IPS-NIHi7 (cell line): Measurements from ENCODE around the gene MXRA8.
A peak's percentile ranks its signal among the peaks of the same experiment; 100 is the strongest.
"Not testable (repeated sequence)": the region's sequence is repeated elsewhere in the genome, so short reads cannot be mapped to it uniquely, and the experiment has no call there.

ENCODE experiments used
- DNase-seq: peaks from one replicate; pipeline ENCODE4 v3.0.0; 2012; ENCODE audit warnings: mixed read lengths; ENCODE audit errors: extremely low spot score

MXRA8 gene

DNA sequence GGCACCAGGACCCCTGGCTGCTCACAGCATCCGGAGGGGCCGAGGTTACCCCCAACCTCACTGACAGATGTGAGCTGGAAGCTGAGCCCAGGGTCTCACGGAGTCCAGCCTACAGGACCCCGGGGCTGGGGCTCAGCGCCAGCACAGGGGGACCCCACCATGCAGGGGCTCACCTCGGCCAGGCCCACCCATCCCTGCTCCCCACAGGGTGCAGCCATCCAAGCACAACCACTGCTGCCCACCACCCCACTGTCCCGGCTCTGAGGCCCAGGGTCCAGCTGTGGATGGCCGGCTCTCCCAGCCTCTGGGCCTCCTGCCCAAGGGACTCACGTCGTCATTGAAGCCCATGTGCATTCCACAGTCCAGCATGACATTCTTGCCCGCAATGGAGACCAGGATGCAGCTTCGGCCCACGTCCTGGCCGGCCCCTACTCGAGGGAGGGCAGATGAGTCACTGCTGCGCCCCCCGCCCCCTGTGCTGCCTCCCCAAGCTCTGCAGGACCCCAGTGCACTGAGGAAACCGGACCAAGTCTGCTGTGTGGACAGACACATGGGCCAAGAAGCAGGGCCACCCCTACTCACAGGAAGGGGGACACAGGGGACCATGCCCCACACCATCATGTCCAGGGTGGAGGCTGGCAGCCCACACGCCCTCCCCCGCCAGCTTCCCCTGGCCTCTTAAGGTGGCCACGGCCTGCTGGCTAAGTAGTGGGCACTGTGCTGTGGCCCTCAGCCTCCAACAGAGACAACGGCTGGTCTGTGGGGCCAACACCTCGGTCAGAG, 37.5 kb downstream of the MXRA8 start:
- DNase-seq = no peak

DNA sequence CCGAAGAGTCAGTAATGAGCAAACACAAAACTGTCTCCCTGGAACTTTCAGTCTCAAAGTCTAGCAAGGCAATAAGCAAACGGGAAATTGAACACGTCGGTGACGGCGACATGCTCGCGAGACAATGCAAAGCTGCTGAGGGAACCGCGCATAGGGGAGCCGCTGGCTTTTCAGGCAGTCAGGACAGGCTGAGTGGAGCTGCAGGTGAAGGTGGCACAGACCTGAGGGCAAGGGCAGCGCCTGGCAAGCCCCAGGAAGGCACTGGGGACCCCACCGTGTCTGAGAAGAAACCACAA, 38.8 kb downstream of the MXRA8 start:
- DNase-seq = no peak

DNA sequence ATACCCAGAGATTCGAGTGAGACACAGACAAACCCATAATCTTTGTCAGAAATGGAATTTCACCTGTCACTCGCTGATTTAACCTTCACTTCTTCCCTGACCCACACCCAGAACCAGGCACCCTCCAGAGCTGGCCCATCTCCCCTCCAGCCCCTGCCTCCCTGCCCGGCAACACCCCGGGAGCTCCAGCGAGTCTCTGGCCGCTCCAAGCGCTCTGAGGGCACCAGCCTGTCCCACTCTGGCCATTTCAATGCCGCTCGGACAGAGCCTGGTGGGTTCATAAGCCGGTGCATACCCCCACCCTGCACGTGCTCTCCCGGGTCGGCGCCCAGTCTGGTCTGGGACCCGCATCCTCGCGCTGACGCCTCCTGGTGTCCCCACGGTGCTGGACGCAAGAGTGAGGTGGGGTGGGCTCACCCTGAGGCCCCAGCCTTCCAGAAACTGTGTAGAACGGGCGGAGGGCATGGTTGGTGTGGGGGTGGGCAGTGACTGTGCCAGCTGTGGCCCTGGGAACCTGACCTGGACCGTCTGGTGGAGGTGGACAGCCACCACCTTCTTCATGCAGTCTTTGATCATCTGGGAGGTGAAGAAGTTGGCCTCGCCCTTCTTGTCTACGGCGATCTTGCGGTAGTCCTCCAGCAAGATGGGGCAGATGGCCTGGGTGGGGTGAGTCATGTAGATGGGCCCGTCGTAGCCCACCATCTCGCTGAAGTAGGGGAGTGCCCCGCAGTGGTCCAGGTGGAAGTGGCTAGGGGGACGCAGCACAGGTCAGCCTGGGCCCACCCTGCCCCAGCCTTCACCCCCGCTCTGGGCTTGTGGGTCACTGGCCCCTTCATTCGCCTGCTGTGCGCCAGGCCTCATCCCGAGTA, 39.3 kb downstream of the MXRA8 start:
- no peak for DNase-seq

DNA sequence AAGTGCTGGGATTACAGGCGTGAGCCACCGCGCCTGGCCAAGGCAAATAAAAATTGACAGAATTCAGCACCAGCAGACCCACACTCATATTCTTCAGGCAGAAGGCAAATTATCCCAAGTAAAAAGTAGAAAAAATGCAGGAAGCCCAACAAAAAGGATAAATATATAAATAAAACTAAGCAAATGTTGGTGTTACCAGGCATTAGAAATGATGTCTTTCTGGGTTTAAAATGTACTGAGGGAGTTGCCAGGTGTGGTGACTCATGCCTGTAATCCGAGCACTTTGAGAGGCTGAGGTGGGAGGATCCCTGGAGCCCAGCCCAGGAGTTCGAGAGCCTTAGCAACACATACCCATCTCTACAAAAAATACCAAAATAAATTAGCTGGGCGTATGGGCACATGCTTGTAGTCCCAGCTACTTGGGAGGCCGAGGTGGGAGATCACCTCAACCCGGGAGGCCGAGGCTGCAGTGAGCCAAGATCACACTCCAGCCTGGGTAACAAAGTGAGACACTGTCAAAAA, 40.2 kb downstream of the MXRA8 start:
- DNase-seq = no peak

DNA sequence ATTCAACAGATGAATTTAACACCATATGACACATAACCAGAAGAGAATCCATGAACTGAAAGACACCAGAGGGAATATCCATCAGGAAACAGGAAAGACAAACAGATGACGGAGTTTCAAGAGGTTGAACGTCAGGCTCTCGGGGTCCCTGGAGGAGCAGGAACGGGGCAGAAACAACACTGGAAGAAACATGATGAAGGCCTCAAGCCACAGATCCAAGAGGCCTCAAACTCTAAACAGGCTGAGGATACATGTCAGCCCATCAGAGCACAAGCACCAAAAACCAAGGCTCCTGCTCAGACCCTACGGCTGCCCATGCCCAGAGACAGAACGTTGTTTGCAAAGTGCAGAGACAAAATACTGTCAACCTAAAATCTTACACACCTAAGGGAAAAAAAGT, 40.9 kb downstream of the MXRA8 start:
- no peak for DNase-seq

DNA sequence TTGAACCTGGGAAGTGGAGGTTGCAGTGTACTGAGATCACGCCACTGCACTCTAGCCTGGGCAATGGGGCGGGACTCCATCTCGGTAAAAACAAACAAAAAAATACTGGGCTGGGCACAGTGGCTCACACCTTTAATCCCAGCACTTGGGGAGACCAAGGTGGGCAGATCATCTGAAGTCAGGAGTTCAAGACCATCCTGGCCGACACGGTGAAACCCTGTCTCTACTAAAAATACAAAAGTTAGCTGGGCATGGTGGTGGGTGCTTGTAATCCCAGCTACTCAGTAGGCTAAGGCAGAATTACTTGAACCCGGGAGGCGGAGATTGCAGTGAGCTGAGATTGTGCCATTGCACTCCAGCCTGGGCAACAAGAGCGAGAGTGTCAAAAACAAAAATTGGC, 42.2 kb downstream of the MXRA8 start:
- not testable (repeated sequence) for DNase-seq

DNA sequence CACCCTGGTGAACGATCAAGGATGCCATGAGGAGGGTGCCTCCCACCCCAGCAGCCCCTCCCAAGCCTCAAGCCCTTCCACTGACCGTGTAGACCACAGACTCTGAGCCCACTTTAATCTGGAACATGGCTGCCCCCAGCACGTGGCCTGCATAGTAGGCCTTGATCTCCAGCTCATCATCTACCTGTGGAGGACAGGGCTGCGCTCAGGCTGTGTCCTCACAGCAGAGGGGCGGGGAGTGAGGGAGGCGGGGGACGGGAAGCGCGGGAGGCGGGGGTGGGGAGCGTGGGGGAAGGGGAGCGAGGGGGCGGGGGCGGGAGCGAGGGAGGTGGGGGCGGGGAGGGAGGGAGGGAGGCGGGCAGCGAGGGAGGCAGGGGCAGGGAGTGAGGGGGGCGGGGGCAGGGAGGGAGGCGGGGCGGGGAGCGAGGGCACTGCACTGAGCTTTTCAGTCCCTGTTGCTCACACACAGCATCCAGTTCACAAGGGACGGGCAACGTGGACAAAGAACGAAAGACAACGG, 42.9 kb downstream of the MXRA8 start:
- DNase-seq = peak; percentile 72

DNA sequence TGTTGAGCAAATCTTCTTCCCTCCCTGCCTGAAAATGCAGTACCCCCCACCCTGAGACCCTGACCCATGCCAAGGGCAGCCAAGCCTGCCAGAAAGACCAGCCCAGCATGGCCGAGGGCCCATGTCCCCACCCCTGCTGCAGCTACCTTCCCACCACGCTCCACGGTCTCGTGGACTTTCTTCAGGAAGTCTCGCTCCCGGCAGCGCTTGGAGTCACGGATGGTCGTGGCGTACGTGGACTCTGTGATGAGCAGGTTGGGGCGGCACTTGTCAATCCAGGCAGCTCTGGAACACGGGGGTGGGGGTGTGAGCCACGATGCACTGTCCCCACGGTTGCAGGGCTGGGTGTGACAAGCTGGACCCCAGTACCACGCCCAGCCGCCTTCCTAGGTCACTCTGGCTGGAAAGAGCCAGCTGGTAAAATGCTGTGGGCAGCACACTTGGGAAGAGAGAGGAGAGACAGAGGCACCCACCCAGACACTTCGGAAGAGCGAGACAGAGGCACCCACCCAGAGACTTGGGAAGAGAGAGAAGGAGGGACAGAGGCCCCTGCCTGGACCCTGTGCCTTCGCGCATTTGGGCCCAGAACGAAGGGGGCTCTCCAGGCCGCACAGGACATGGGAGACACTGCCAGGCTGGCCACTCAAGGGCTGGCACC, 43.5 kb downstream of the MXRA8 start:
- no peak for DNase-seq

DNA sequence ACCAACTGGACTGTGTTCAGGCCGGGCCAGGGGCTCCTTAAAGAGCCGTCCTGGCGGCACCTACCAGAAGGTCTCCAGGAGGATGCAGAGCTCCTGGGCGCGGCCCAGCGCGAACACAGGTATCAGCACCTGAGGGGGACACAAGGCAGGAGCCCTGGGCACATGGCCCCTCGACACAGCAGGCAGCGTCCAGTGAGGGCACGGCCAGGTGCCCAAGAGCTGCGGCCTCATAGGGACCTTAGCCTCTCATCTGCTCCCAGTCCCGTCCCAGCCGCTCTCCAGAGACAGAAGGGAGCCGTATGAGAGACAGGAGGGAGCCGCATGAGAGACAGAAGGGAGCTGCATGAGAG, 44.1 kb downstream of the MXRA8 start:
- DNase-seq = no peak

DNA sequence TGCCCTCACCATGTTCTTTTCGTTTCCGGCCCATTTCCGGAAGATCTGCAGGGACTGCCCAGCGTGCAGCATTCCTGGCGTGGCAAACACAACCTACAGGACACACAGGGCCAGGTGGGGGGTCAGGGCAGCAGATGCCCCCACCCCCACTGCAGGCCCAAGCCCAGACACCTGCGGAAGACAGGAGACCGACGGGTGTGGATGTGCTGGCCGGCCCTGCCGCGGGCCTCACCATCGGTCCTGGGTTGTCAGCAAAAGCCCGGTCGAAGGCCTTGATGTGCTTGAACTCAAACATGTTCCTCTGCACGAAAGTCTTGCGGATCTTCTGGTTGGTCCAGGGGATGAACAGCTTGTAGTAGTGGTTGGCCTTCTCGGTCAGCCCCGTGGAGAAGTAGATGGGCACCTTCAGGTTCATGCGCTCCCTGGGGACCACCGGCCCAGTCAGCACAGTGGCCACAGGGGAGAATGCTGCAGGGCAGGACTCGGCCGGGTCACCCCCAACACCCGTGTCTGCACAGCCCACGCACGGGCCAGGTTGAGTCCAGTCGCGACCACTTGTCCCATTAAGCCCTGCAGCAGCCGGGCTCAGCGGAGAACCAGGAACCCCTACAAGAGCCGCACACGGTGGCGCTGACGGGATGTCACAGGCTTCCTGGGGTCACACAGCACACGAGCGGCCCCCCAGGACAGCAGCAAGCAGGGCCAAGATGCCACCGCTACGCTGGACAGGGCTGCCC, 44.7 kb downstream of the MXRA8 start:
- no peak for DNase-seq

DNA sequence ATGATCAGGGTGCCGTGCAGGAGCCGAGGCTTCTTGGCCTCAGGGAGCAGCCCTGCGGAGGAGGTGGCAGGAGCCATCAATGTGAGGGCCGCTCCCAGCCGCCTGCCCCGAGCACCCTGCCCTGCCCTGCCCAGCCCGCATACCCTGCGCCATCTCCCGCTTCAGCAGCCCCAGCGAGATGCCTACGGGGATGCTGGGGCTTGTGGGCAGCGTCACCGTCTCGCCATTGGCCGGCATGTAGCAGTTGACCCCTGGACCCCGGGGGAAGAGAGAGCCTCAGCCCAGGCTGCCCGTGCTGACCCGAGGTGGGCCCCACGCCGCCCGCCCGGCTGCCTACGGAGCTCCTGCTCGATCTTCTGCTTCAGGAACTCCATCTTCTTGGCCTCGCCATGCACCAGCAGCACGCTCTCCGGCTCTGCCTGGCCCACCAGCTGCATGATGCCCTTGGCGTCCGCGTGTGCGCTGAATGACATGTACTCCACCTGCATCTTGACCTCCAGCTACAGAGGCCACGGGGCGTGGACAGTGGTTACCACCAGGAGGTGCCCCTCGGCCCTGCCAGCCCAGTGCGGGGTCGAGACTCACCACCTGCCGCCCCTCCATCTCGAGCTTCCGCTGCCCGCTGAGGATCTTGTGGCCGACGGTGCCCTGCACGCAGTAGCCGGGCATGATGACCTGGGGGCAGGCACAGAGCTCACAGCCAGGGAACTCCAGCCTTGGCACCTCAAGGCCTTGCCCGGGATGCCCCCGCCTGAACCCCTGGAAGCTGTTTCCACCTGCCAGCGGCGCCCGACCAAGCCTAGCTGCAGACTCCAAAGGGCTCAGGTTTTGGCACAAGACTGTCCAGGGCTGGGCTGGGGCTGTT, 45.7 kb downstream of the MXRA8 start:
- no peak for DNase-seq

DNA sequence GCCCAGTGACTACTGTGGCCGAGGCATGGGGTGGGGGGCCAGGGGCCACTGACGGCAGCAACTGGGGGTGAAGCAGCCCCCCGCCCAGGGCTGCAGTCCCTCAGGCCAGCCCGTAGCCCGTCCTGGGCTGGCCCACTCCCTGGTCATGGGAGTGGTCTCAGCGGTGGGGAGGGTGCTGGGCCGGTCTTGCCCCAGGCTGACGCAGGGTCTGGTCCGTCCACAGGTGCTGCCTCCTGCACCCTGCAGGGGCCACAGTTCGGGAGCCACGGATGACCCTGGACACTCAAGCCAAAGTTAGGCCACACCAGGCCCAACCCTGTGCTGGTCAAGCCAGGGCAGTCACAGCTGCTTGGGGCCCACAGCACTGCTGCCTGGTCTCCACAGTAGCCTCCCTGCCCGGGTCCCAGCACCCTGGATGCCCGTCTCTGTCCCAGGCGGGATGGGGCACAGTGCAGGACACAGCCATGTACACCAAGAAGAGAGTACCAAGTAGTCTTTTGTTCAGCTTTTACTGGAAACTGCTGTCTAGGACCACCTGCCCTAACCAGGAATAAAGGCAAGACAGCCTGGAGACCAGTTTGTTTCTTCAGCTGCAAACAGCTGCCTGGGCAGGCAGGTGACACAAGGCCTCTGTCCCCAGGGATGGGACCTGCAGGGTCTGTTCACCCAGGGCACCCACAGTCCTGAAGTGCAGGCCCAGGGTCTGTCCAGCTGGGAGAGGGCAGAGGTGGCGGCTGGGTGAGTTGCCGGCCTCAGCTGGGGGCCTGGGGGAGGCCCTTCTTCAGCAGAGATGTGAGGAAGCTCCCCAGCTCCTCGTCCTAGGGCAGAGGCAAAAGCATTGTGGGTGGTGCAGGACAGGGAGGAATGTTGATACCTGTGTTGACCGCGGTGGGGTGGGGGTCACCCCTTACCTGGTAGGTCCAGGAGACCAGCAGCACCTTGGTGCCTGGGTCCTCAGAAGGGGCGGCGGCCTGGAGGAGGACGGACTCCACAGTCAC, 46.9 kb downstream of the MXRA8 start:
- DNase-seq = no peak

DNA sequence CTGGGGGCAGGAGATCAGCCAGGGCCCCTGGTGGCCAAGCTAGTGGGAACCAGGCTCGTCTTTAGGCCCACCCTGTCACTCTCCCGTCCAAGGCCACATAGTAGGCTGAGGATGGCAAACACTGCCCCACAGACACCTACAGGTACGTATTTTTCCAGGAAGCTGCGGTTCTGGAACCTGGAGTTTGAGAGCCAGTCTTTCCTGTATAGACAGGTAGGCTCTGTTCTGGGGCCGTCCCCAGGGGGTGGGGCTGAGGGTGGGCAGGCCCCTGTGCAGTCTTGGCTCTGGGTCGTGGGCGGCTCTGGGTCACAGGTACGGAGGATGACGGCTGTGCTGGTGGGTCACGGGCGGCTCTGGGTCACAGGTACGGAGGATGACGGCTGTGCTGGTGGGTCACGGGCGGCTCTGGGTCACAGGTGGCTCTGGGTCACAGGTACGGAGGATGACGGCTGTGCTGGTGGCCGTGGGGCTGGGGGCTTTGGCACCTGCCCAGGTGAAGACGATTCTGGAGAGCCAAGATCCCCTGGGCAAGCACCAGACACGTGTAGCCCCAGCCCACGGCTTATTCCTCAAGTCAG, 47.8 kb downstream of the MXRA8 start:
- DNase-seq = no peak

DNA sequence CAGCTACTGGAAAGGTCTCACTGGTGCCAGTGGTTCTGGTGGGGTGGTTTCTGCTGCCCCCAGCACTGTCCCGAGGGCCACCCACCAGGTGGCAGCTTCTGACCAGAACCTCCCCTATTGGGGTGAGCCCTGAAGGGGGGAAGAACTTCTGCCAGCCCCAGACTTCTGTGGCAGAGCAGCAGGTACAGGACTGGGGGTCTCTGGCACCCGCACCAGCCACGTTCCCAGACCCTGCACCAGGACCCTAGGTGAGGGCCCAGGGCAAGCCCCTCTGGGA, 48.3 kb downstream of the MXRA8 start:
- no peak for DNase-seq

DNA sequence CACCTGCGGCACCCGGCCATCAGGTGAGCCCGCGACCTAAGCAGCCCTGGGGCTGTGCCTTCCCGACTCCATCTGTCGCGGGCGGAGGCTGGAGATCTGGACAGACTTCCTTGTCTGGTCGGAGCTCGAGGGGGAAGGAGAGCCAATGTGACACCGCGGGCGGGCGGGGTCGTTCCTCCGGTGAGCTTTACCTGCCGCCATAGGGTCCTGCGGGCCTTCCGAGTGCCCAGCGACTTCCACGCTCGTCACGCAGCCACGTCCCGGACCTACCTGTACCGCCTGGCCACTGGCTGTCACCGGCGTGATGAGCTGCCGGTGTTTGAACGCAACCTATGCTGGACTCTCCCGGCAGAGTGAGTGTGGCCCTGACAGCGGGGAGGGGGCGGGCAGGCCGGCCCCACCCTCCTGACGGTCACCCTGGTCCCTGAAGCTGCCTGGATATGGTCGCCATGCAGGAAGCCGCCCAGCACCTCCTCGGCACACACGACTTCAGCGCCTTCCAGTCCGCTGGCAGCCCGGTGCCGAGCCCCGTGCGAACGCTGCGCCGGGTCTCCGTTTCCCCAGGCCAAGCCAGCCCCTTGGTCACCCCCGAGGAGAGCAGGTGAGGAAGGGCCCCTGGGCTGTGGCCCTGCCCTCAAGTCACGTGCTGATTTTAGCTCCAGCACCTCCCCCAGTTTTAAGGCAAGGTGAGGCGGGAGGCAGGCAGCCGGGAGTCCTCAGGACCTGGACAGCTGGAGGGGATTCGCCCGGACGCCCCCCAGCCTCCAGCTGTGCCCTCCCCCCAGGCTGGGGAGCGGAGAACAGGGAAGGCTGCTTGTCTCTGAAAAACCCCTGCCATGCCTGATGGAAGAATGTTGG, 48.9 kb downstream of the MXRA8 start:
- DNase-seq = no peak

DNA sequence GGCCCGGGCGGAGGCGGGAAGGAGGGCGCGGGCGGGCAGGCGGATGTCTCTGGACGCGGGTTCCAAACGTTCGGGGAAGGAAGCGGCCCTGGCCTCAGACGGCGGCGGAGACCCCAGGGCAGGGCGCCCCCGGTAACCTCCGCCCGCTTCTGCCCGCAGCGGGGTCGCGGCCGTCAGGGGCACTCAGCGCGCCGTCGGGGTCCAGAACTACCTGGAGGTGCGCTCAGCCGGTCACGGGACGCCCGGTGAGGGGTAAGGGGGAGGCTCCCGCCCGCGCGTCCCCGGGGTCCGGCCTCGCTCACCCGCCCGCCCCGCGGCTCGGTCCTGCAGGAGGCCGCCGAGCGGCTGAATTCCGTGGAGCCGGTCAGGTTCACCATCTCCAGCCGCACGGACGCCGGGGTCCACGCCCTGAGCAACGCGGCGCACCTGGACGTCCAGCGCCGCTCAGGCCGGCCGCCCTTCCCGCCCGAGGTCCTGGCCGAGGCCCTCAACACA, 49.6 kb downstream of the MXRA8 start:
- no peak for DNase-seq

DNA sequence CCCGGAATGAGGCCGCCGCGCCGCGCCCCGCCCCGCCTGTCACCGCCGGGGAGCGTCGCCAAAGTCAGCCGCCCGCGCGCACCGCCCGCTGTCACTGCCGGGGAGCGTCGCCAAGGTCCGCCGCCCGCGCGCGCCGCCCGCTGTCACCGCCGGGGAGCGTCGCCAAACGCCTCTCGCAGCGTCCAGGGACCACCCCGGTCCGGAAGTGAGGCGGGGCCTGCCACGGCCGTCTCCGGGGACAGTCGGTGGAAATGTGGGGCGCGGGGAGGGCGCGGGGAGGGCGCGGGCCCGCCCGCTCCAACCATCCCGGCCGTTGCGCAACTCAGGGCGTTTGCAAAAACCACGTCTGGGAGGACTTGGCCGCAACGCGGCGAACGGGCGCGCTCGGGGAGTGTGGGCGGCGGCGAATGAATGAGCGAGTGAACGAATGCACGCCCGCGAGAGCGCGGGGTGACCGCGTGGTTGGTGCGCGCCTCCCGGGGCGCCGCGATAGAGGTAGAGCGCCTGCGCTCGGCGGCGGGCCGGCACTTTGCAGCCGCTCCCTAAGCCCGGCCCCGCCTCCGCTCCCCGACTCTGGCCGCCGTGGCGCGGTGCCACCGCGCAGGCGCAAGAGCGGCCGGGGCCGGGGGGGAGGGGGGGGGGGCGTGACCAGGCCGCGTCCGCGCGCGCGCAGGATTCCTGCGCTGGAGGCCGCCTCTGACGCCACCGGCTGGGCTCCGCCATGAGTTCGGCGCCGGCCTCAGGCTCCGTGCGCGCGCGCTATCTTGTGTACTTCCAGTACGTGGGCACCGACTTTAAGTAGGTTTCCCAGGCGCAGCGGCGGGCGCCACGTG, 50.2 kb downstream of the MXRA8 start, which contains the start of the genes ACAP3 and PUSL1:
ACAP3 (minus strand) TSS at position 8 of the 833 bp plus-strand sequence. CDS start 115 bp downstream, outside the sequence.
PUSL1 (plus strand) TSS at position 675 of the 833 bp plus-strand sequence; CDS start at position 722, 47 bp downstream.
- DNase-seq = peak; percentile 90
